ENCODE results near the gene ZNF385D. TPM values are rescaled to one million over a fixed set of nuclear protein-coding genes. Genes with fewer than 3 reads are reported as not detected.
"Not testable (repeated sequence)": the region's sequence is repeated elsewhere in the genome, so short reads cannot be mapped to it uniquely, and the experiment has no call there.

Gene ZNF385D
- total and polyA plus RNA-seq, 8 donors, result 1.6 to 28.6 (median 17.5) TPM

DNA sequence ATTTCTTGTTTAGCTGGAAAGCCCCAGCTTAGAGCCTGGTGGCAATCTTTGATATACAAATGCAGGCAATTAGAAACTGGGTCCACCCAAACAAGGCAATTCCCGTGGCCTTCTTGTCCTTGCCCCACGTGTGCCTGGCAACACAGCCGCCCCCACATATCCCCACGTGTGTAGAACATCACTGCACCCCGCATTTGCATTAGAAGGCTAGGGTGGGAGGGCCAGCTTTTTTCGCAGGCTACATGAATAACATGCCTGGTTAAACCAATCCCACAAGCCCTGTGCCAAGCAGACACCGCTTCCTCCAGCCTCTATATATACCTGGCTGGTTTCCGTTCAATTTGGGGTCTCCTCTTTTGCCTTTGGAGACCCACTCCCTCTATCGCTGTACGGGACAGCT, 250.2 kb downstream of the ZNF385D start:
- Histone ChIP-seq H3K4me1 (no peaks in the 10 kb centered on the region), H3K27ac (no peak overlapping the region), H3K9me3 (no peaks in the 10 kb centered on the region), H3K4me3 (no peak overlapping the region), H3K27me3 (no peaks in the 10 kb centered on the region), H3K36me3 (no peaks in the 10 kb centered on the region)
- intact Hi-C loops (cut with DNase I), result no loop called here
- no peak for ATAC-seq
- TF ChIP-seq, protein P1, sequence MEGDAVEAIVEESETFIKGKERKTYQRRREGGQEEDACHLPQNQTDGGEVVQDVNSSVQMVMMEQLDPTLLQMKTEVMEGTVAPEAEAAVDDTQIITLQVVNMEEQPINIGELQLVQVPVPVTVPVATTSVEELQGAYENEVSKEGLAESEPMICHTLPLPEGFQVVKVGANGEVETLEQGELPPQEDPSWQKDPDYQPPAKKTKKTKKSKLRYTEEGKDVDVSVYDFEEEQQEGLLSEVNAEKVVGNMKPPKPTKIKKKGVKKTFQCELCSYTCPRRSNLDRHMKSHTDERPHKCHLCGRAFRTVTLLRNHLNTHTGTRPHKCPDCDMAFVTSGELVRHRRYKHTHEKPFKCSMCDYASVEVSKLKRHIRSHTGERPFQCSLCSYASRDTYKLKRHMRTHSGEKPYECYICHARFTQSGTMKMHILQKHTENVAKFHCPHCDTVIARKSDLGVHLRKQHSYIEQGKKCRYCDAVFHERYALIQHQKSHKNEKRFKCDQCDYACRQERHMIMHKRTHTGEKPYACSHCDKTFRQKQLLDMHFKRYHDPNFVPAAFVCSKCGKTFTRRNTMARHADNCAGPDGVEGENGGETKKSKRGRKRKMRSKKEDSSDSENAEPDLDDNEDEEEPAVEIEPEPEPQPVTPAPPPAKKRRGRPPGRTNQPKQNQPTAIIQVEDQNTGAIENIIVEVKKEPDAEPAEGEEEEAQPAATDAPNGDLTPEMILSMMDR (IDR thresholded peaks at IDR 0.05), result no peak
- no peak for DNase-seq

DNA sequence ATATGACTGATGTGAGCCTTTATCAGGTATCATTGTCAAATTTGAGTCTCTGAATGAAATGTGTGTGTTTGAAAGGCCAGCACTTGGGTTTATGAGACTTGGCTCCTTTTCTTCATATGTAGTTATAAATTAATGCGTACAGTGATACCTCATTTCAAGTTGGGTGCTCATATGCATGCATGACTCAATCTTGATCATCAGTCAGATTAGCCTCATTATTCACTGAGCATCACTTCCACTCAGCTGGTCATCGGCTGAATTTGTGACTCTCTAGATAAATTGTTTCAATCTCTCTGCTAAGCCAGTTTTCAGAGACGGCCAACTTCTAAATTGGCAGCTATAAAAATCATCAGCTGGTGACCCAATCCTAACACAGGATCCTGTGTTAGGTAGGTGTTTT, 260.3 kb downstream of the ZNF385D start:
- H3K27ac ChIP-seq; H3K4me3 ChIP-seq; H3K27me3 ChIP-seq; H3K36me3 ChIP-seq; DNase-seq; ATAC-seq; intact Hi-C loops (cut with DNase I); H3K4me1 ChIP-seq; H3K9me3 ChIP-seq: not testable (repeated sequence)

DNA sequence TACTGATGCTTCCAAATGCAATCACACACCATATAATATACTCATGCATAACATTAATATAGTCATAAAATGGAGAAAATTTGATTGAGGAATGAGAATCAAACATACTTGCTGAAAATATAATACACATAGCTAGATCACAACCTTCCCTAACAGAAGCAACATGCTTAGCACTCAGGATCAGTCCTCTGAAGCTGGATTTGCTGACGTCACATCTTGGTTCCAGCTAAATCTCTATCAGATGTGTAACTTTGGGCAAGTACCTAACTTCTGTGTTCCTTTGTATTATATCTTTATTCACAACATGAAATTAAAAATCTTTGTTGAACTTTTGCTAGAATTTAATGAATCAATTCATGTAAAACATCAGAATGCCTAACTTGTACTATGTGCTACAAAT, 263.5 kb downstream of the ZNF385D start:
- DNase-seq (no peak), ATAC-seq (no peak)
- H3K27ac ChIP-seq, result no peak overlapping the region
- intact Hi-C loops (cut with DNase I), result no loop called here
- no peaks in the 10 kb centered on the region for H3K4me1 ChIP-seq
- no peaks in the 10 kb centered on the region for H3K36me3 ChIP-seq
- H3K9me3 ChIP-seq, result no peaks in the 10 kb centered on the region
- TF ChIP-seq, protein P1 (IDR thresholded peaks at IDR 0.05), result no peak
- no peak overlapping the region for H3K4me3 ChIP-seq
- H3K27me3 ChIP-seq, result no peaks in the 10 kb centered on the region

DNA sequence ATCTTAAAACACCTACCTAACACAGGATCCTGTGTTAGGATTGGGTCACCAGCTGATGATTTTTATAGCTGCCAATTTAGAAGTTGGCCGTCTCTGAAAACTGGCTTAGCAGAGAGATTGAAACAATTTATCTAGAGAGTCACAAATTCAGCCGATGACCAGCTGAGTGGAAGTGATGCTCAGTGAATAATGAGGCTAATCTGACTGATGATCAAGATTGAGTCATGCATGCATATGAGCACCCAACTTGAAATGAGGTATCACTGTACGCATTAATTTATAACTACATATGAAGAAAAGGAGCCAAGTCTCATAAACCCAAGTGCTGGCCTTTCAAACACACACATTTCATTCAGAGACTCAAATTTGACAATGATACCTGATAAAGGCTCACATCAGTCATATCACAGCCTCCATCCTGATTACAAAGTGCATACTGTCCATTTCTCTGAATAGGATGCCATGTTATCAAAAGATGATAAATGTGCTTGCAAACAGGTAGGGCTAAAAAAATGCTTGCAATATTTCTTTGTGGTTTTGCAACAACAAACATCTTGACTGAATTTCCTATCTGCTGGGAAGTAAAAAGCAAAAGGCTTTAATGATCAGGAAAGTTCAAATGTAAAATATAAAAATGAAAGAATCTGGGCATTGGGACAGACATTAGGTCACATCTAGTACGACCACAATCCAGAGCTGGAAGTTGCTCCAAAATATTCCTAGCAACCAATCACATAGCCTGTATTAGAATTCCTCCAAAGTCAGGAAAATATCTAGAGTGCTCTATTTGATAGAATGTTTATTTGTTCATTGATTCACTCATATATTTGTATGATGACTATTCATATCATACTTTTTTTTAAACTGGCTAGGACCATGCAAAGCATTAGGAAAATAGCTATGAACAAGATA, 264.7 kb downstream of the ZNF385D start:
- H3K27ac ChIP-seq; DNase-seq; intact Hi-C loops (cut with DNase I); H3K36me3 ChIP-seq; H3K4me3 ChIP-seq; ATAC-seq; H3K9me3 ChIP-seq; H3K27me3 ChIP-seq; H3K4me1 ChIP-seq: not testable (repeated sequence)

DNA sequence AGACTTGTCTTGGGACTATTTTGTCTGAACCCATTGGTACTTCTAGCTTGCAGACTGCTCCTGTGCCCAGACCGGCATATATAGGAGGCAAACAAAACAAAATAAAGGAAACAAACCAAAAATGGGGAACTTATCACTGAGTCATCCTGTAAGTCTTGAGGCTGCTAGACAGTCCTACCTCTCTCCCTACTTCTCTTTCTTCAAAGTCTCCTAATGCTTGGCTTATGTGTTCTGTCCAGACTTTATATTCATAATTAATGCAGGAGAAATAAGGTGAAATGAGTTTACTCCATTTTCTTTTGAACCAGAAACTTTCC, 266.2 kb downstream of the ZNF385D start:
- Histone ChIP-seq H3K27ac (no peak overlapping the region), H3K27me3 (no peaks in the 10 kb centered on the region), H3K9me3 (no peaks in the 10 kb centered on the region), H3K4me3 (no peak overlapping the region), H3K36me3 (no peaks in the 10 kb centered on the region), H3K4me1 (no peaks in the 10 kb centered on the region)
- ATAC-seq (peak; percentile 44), DNase-seq (no peak)
- TF ChIP-seq, protein P1 (IDR thresholded peaks at IDR 0.05), result no peak
- intact Hi-C loops (cut with DNase I), result no loop called here

DNA sequence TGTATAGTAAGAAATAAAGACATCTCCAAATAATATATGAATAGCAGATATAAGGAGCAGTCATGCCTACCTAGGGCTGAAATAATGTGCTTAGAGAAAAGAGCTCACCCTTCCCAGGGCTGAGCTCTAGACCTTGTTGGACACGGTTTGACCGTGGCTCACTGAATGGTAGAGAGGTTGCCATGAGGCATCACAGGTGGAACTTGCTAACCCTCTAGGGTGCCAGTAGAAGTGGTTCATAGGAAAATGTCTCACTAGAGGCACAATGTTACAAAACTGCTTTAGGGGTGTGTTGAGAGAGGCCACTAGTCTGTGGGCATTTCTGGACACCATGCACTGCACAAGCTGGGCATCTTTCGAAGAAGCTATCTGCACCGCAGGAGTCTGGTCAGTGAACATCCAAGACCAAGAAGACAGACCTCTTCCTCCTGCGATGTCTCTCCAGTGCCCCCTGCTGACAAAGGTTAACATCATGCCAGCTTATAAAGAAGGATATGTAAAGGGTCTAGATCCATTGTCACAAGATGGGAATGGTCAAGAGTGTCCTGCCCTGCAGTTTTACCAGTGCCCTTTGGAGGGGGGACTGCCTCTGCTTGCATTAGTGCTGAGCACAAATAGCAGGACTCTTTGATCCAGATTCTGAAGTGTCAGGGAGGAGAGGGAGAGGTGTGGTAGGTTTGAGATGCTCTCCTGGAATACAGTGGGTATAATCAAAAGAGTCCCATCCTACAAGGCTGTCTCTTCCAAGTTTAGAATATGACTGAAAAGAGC, 266.8 kb downstream of the ZNF385D start:
- H3K27me3 ChIP-seq, result no peaks in the 10 kb centered on the region
- no peaks in the 10 kb centered on the region for H3K9me3 ChIP-seq
- no peak overlapping the region for H3K4me3 ChIP-seq
- TF ChIP-seq, protein P1 (IDR thresholded peaks at IDR 0.05), result peak; percentile 42 to 54
- no peaks in the 10 kb centered on the region for H3K4me1 ChIP-seq
- H3K27ac ChIP-seq, result no peak overlapping the region
- ATAC-seq (peak; percentile 91), DNase-seq (peak in 3 of 4 donors; percentile 29 to 61 (median 46))
- intact Hi-C loops (cut with DNase I), result no loop called here
- H3K36me3 ChIP-seq, result no peaks in the 10 kb centered on the region
